Astrocyte (in vitro differentiated cells and primary cell): ENCODE results near the gene GNAS-AS1. TPM values are rescaled to one million over a fixed set of nuclear protein-coding genes. Genes with fewer than 3 reads are reported as not detected.

Experiments used
- DNase-seq: peaks from one replicate; pipeline ENCODE4 v3.0.0-alpha.2; 2010; ENCODE audit warnings: low read depth
- FAIRE-seq: peaks from 2 replicates; lab custom pipeline; 2011; peaks lifted over from hg19 to GRCh38; lab: Jason Lieb, UNC
- H2AFZ ChIP-seq: 2 replicates; pipeline ENCODE4 v1.6.0; 2012; ENCODE audit warnings: low read depth, low read length, inconsistent platforms
- H3K27ac ChIP-seq: 2 replicates; pipeline ENCODE4 v1.5.1; 2011; ENCODE audit warnings: low read depth, low read length, inconsistent platforms
- H3K27me3 ChIP-seq: 2 replicates; pipeline ENCODE4 v1.6.0; 2011; ENCODE audit warnings: low read length, inconsistent platforms; ENCODE audit not compliant: insufficient read depth
- H3K36me3 ChIP-seq: 2 replicates; pipeline ENCODE4 v1.5.1; 2011; ENCODE audit warnings: low read length, inconsistent platforms; ENCODE audit not compliant: insufficient read depth
- H3K4me1 ChIP-seq: 2 replicates; pipeline ENCODE4 v1.5.1; 2011; ENCODE audit warnings: low read length, inconsistent platforms; ENCODE audit not compliant: insufficient read depth
- H3K4me2 ChIP-seq: 2 replicates; pipeline ENCODE4 v1.6.0; 2012; ENCODE audit warnings: low read length, inconsistent platforms
- H3K4me3 ChIP-seq: 2 replicates; pipeline ENCODE4 v1.5.1; 2011; ENCODE audit warnings: low read depth, mild to moderate bottlenecking, low read length, inconsistent platforms; ENCODE audit not compliant: insufficient read depth
- H3K79me2 ChIP-seq: 2 replicates; pipeline ENCODE4 v1.6.0; 2012; ENCODE audit warnings: mild to moderate bottlenecking, low read length, inconsistent platforms; ENCODE audit not compliant: insufficient read depth
- H3K9ac ChIP-seq: 2 replicates; pipeline ENCODE4 v1.6.0; 2012; ENCODE audit warnings: mild to moderate bottlenecking, low read length, inconsistent platforms
- H3K9me3 ChIP-seq: 2 replicates; pipeline ENCODE4 v1.5.1; 2012; ENCODE audit warnings: low read depth, mild to moderate bottlenecking, low read length, inconsistent platforms; ENCODE audit not compliant: insufficient read depth
- H4K20me1 ChIP-seq: 2 replicates; pipeline ENCODE4 v1.6.0; 2012; ENCODE audit warnings: low read length, inconsistent platforms; ENCODE audit not compliant: insufficient read depth
- H3K27ac Mint-ChIP-seq: one replicate; pipeline ENCODE4 v1.8.0; 2021; ENCODE audit warnings: mild to moderate bottlenecking, mixed read lengths; ENCODE audit not compliant: unreplicated experiment
- H3K27me3 Mint-ChIP-seq: one replicate; pipeline ENCODE4 v1.8.0; 2021; ENCODE audit warnings: low read depth, mixed read lengths; ENCODE audit not compliant: unreplicated experiment
- H3K36me3 Mint-ChIP-seq: one replicate; pipeline ENCODE4 v1.8.0; 2021; ENCODE audit warnings: low read depth, mixed read lengths; ENCODE audit not compliant: unreplicated experiment
- H3K4me1 Mint-ChIP-seq: one replicate; pipeline ENCODE4 v1.8.0; 2021; ENCODE audit warnings: low read depth, mixed read lengths; ENCODE audit not compliant: unreplicated experiment
- H3K4me3 Mint-ChIP-seq: one replicate; pipeline ENCODE4 v1.8.0; 2021; ENCODE audit warnings: mild to moderate bottlenecking, moderate library complexity, mixed read lengths; ENCODE audit not compliant: unreplicated experiment
- H3K9me3 Mint-ChIP-seq: one replicate; pipeline ENCODE4 v1.8.0; 2021; ENCODE audit warnings: mild to moderate bottlenecking, mixed read lengths; ENCODE audit not compliant: unreplicated experiment
- CTCF ChIP-seq: IDR thresholded peaks from 2 replicates; pipeline ENCODE4 v1.5.1; 2011; ENCODE audit warnings: low read depth, mild to moderate bottlenecking, inconsistent platforms, low read length, moderate library complexity; ENCODE audit not compliant: insufficient read depth
- EZH2 ChIP-seq: IDR thresholded peaks from 2 replicates; pipeline ENCODE4 v1.6.1; 2012; ENCODE audit warnings: mild to moderate bottlenecking, low read length, inconsistent platforms; ENCODE audit not compliant: insufficient read depth
- total RNA-seq: library from RNA; stranded (reverse); gene quantifications from 2 replicates; pipeline ENCODE4 v1.2.1, GENCODE V29; 2021

The GNAS-AS1 gene
- total RNA-seq, 1 donor from 2014 or later = 3.8 TPM

GRCh38 chr20:58839991-58840747 is 10.5 kb downstream of the GNAS-AS1 start:
- H3K4me2 ChIP-seq = peak overlapping the region; percentile 80
- TF ChIP-seq EZH2 (peak; percentile 3), CTCF (no peak)
- H3K36me3 ChIP-seq = no peaks in the 10 kb centered on the region
- H2AFZ ChIP-seq = peak overlapping the region; percentile 13
- H3K27me3 ChIP-seq = peaks cover 43% of the 10 kb centered on the region
- Mint-ChIP-seq H3K4me3 (peak overlapping the region; percentile 76), H3K27me3 (peaks cover 27% of the 10 kb centered on the region), H3K36me3 (peaks cover 11% of the 10 kb centered on the region), H3K4me1 (peaks cover 11% of the 10 kb centered on the region), H3K27ac (peak overlapping the region; percentile 66), H3K9me3 (peaks cover 2% of the 10 kb centered on the region)
- DNase-seq (no peak), FAIRE-seq (no peak)
- peak overlapping the region; percentile 42 for H3K4me3 ChIP-seq
- peaks cover 3% of the 10 kb centered on the region for H3K4me1 ChIP-seq
- H3K9ac ChIP-seq = no peak overlapping the region
- H3K27ac ChIP-seq = no peak overlapping the region
- peaks cover 5% of the 10 kb centered on the region for H3K79me2 ChIP-seq
- H4K20me1 ChIP-seq = peaks cover 20% of the 10 kb centered on the region
- H3K9me3 ChIP-seq = no peaks in the 10 kb centered on the region

- H4K20me1 ChIP-seq = peaks cover 19% of the 10 kb centered on the region
- Mint-ChIP-seq H3K27ac (no peak overlapping the region), H3K9me3 (peaks cover 2% of the 10 kb centered on the region), H3K4me1 (peaks cover 15% of the 10 kb centered on the region), H3K36me3 (peaks cover 11% of the 10 kb centered on the region), H3K27me3 (peaks cover 26% of the 10 kb centered on the region), H3K4me3 (peak overlapping the region; percentile 76)
- peak overlapping the region; percentile 42 for H3K4me3 ChIP-seq
- no peak overlapping the region for H3K9ac ChIP-seq
- FAIRE-seq (no peak), DNase-seq (no peak)
- H3K27me3 ChIP-seq = peaks cover 43% of the 10 kb centered on the region
- no peak for TF ChIP-seq CTCF
- TF ChIP-seq EZH2 = no peak
- peaks cover 3% of the 10 kb centered on the region for H3K4me1 ChIP-seq
- peak overlapping the region; percentile 64 for H2AFZ ChIP-seq
- no peaks in the 10 kb centered on the region for H3K9me3 ChIP-seq
- H3K79me2 ChIP-seq = peaks cover 2% of the 10 kb centered on the region
- H3K36me3 ChIP-seq = no peaks in the 10 kb centered on the region
- peak overlapping the region; percentile 80 for H3K4me2 ChIP-seq
- no peak overlapping the region for H3K27ac ChIP-seq
Measured at GRCh38 chr20:58839474-58839874, 11.2 kb downstream of the GNAS-AS1 start.

GRCh38 chr20:58838174-58838573 is 12.5 kb downstream of the GNAS-AS1 start:
- no peaks in the 10 kb centered on the region for H3K36me3 ChIP-seq
- peaks cover 19% of the 10 kb centered on the region for H3K4me1 Mint-ChIP-seq
- peaks cover 26% of the 10 kb centered on the region for H3K27me3 Mint-ChIP-seq
- H3K4me1 ChIP-seq = peaks cover 3% of the 10 kb centered on the region
- H3K9me3 ChIP-seq = no peaks in the 10 kb centered on the region
- peak overlapping the region; percentile 40 for H3K4me3 Mint-ChIP-seq
- H3K79me2 ChIP-seq = peaks cover 2% of the 10 kb centered on the region
- no peak overlapping the region for H3K4me3 ChIP-seq
- TF ChIP-seq CTCF (no peak), EZH2 (no peak)
- no peak overlapping the region for H2AFZ ChIP-seq
- H3K27me3 ChIP-seq = peaks cover 37% of the 10 kb centered on the region
- peaks cover 16% of the 10 kb centered on the region for H4K20me1 ChIP-seq
- H3K4me2 ChIP-seq = no peak overlapping the region
- no peak overlapping the region for H3K9ac ChIP-seq
- peaks cover 11% of the 10 kb centered on the region for H3K36me3 Mint-ChIP-seq
- H3K27ac Mint-ChIP-seq = no peak overlapping the region
- DNase-seq (no peak), FAIRE-seq (no peak)
- H3K27ac ChIP-seq = no peak overlapping the region
- peaks cover 2% of the 10 kb centered on the region for H3K9me3 Mint-ChIP-seq
